HEK293 (cell line): ENCODE data around the gene UBALD2.

Source experiments
- CTCF ChIP-seq: fragments of 450-650 bp; formaldehyde crosslinking; IDR thresholded peaks from 2 replicates; pipeline ENCODE4 v1.5.1; 2016; ENCODE audit warnings: missing biosample characterization, missing genetic modification characterization
- REST ChIP-seq: fragments of 450-650 bp; formaldehyde crosslinking; IDR thresholded peaks from 2 replicates; pipeline ENCODE4 v1.5.1; 2016; ENCODE audit warnings: missing biosample characterization, missing genetic modification characterization
- ZBTB1 ChIP-seq: fragments of 450-650 bp; formaldehyde crosslinking; IDR thresholded peaks from 2 replicates; pipeline ENCODE4 v1.5.1; 2016; ENCODE audit warnings: missing biosample characterization, missing genetic modification characterization
- ZBTB7A ChIP-seq: fragments of 450-650 bp; formaldehyde crosslinking; IDR thresholded peaks from 2 replicates; pipeline ENCODE4 v1.5.1; 2016; ENCODE audit warnings: low read depth, missing biosample characterization, missing genetic modification characterization
- ZNF133 ChIP-seq: fragments of 450-650 bp; formaldehyde crosslinking; IDR thresholded peaks from 2 replicates; pipeline ENCODE4 v1.5.1; 2016; ENCODE audit warnings: missing biosample characterization, missing genetic modification characterization
- ZNF211 ChIP-seq: fragments of 450-650 bp; formaldehyde crosslinking; IDR thresholded peaks from 2 replicates; pipeline ENCODE4 v1.5.1; 2016; ENCODE audit warnings: low read depth, missing biosample characterization, missing genetic modification characterization
- ZNF311 ChIP-seq: fragments of 450-650 bp; formaldehyde crosslinking; IDR thresholded peaks from 2 replicates; pipeline ENCODE4 v1.5.1; 2017; ENCODE audit warnings: missing biosample characterization, missing genetic modification characterization, borderline replicate concordance
- ZNF830 ChIP-seq: fragments of 450-650 bp; IDR thresholded peaks from 2 replicates; pipeline ENCODE4 v1.5.0; 2018; ENCODE audit warnings: missing biosample characterization, missing genetic modification characterization, low read depth, mild to moderate bottlenecking, moderate library complexity
- TF ChIP-seq, protein P1 (sequence below): fragments of 450-650 bp; formaldehyde crosslinking; IDR thresholded peaks from 2 replicates; pipeline ENCODE4 v1.5.1; 2016; ENCODE audit warnings: missing biosample characterization, missing genetic modification characterization, low read depth
- TF ChIP-seq, protein P2 (sequence below): sonication (generic); formaldehyde crosslinking; IDR thresholded peaks from 2 replicates; pipeline ENCODE4 v1.8.1; 2022; ENCODE audit warnings: mild to moderate bottlenecking, moderate library complexity, missing genetic modification reagents

GRCh38 chr17:76234354-76234679 lies 30.8 kb upstream of the UBALD2 start:
- TF ChIP-seq ZNF211 (tag by site-specific recombination) (no peak), ZBTB1 (no peak), CTCF (tag by site-specific recombination) (no peak), ZBTB7A (no peak), ZNF830 (no peak), ZNF133 (no peak), REST (tag by site-specific recombination) (no peak), ZNF311 (tag by site-specific recombination) (no peak)
- TF ChIP-seq, protein P1, sequence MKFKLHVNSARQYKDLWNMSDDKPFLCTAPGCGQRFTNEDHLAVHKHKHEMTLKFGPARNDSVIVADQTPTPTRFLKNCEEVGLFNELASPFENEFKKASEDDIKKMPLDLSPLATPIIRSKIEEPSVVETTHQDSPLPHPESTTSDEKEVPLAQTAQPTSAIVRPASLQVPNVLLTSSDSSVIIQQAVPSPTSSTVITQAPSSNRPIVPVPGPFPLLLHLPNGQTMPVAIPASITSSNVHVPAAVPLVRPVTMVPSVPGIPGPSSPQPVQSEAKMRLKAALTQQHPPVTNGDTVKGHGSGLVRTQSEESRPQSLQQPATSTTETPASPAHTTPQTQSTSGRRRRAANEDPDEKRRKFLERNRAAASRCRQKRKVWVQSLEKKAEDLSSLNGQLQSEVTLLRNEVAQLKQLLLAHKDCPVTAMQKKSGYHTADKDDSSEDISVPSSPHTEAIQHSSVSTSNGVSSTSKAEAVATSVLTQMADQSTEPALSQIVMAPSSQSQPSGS: no peak
- TF ChIP-seq, protein P2, sequence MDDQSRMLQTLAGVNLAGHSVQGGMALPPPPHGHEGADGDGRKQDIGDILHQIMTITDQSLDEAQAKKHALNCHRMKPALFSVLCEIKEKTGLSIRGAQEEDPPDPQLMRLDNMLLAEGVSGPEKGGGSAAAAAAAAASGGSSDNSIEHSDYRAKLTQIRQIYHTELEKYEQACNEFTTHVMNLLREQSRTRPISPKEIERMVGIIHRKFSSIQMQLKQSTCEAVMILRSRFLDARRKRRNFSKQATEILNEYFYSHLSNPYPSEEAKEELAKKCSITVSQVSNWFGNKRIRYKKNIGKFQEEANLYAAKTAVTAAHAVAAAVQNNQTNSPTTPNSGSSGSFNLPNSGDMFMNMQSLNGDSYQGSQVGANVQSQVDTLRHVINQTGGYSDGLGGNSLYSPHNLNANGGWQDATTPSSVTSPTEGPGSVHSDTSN (CRISPR knock-in tag): no peak
